Tibial nerve (tissue), 4 donors: Measurements from ENCODE around the gene TSPAN15.

Source experiments
- EP300 ChIP-seq, 2 donors: sonication (generic); formaldehyde crosslinking; IDR thresholded peaks; one replicate each; pipeline ENCODE4 v1.6.1; 2017; ENCODE audit warnings: antibody characterized with exemption in 2 of 2, mild to moderate bottlenecking in 1 of 2
- POLR2A ChIP-seq, 2 donors: fragments of 450-650 bp; IDR thresholded peaks; one replicate each; pipeline ENCODE4 v1.6.1; 2017; ENCODE audit warnings: antibody characterized with exemption in 2 of 2, mild to moderate bottlenecking in 2 of 2, moderate library complexity in 2 of 2
- TF ChIP-seq, protein P1 (sequence below), 5 experiments: fragments of 200-600 bp in 3 of 5; fragments of 450-650 bp in 2 of 5; sonication (generic) in 3 of 5; IDR thresholded peaks; one replicate each; pipeline ENCODE4 v1.5.1; 2016 to 2019; ENCODE audit warnings: antibody characterized with exemption in 5 of 5, mild to moderate bottlenecking in 3 of 5, moderate library complexity in 2 of 5

GRCh38 chr10:69421611-69422308 lies 29.5 kb upstream of the TSPAN15 start:
- TF ChIP-seq POLR2A (IDR thresholded peaks at IDR 0.05) (no peak), EP300 (IDR thresholded peaks at IDR 0.05) (no peak)
- TF ChIP-seq, protein P1, sequence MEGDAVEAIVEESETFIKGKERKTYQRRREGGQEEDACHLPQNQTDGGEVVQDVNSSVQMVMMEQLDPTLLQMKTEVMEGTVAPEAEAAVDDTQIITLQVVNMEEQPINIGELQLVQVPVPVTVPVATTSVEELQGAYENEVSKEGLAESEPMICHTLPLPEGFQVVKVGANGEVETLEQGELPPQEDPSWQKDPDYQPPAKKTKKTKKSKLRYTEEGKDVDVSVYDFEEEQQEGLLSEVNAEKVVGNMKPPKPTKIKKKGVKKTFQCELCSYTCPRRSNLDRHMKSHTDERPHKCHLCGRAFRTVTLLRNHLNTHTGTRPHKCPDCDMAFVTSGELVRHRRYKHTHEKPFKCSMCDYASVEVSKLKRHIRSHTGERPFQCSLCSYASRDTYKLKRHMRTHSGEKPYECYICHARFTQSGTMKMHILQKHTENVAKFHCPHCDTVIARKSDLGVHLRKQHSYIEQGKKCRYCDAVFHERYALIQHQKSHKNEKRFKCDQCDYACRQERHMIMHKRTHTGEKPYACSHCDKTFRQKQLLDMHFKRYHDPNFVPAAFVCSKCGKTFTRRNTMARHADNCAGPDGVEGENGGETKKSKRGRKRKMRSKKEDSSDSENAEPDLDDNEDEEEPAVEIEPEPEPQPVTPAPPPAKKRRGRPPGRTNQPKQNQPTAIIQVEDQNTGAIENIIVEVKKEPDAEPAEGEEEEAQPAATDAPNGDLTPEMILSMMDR (IDR thresholded peaks at IDR 0.05) = no peak
